GM12873 (cell line): ENCODE data around the gene CABLES2.

Experiments
- TF ChIP-seq, protein P1 (sequence below): IDR thresholded peaks from 2 replicates; pipeline ENCODE4 v1.5.1; 2012; ENCODE audit warnings: low read depth, mild to moderate bottlenecking, moderate library complexity, low read length, control low read depth; ENCODE audit not compliant: insufficient read depth; ENCODE audit errors: missing control alignments

Gene CABLES2

DNA sequence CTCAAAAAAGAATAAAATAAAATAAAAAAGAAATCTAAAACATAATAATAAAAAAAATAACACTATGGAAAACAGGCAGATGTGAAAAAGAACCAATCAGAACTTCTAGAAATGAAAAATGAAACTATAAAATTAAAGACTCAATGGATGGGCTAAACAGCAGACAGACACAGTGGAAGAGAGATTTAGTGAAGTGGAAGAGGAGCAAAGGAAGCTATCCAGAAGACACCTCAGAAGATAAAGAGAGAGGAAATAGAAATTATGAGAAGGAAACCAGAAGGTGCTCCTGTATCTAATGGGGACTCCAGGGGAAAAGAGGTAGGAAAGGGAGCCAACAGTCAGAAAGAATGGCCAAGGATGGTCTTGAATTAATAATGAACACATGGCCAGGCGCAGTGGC, 58.5 kb downstream of the CABLES2 start:
- TF ChIP-seq, protein P1, sequence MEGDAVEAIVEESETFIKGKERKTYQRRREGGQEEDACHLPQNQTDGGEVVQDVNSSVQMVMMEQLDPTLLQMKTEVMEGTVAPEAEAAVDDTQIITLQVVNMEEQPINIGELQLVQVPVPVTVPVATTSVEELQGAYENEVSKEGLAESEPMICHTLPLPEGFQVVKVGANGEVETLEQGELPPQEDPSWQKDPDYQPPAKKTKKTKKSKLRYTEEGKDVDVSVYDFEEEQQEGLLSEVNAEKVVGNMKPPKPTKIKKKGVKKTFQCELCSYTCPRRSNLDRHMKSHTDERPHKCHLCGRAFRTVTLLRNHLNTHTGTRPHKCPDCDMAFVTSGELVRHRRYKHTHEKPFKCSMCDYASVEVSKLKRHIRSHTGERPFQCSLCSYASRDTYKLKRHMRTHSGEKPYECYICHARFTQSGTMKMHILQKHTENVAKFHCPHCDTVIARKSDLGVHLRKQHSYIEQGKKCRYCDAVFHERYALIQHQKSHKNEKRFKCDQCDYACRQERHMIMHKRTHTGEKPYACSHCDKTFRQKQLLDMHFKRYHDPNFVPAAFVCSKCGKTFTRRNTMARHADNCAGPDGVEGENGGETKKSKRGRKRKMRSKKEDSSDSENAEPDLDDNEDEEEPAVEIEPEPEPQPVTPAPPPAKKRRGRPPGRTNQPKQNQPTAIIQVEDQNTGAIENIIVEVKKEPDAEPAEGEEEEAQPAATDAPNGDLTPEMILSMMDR = no peak

GRCh38 chr20:62347445-62347844, 59.6 kb downstream of the CABLES2 start:
- TF ChIP-seq, protein P1 = no peak

DNA sequence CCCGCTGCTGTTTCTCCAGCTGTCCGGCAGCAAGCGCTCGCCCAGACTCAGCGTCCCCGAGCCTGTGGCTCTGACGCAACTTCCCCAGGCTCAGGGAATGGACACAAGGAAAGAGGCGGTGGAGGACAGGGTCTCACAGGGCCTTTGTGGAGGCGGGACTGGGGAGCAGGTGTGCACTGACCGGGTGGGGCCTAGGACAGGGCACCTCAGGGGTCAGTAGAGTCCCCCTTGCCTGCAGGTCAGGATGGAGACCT, 60.0 kb downstream of the CABLES2 start:
- TF ChIP-seq, protein P1 = no peak

- TF ChIP-seq, protein P1 = no peak
These were observed 60.5 kb downstream of the CABLES2 start for GRCh38 chr20:62346398-62347150.

GRCh38 chr20:62345681-62346370, 61.3 kb downstream of the CABLES2 start:
- TF ChIP-seq, protein P1 = no peak

- TF ChIP-seq, protein P1 = no peak
These were observed 62.3 kb downstream of the CABLES2 start for GRCh38 chr20:62344782-62345181.

DNA sequence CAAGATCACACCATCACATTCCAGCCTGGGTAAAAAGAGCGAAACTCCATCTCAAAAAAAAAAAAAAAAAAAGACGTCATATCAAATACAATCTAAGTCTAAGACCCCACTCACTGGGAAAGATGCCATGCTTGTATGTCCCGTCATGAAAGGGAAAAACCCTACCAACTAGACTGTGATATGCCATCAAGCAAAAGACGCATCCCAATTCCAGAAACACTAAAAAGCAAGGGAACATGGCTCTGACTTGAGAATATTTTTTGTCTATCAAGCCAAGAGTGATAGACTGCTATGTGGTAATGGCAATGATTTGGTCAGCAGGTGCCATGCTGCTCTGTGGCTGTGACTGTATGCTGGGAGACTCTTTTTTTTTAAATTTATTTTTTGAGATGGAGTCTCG, 63.0 kb downstream of the CABLES2 start:
- TF ChIP-seq, protein P1 = no peak
